T-helper 2 cell treated with Interferon-gamma antibody and Interleukin-4, amounts not matched to agents 5 μg/mL and 100 μg/mL, for 36 hours (primary cell): Measurements from ENCODE around the gene MTHFD2L.

Experiments used
- DNase-seq: peaks from one replicate; pipeline ENCODE4 v3.0.0; 2021; ENCODE audit warnings: low spot score
- H3K27ac Mint-ChIP-seq: one replicate; pipeline ENCODE4 v1.8.0; 2021; ENCODE audit warnings: mild to moderate bottlenecking, mixed read lengths
- H3K27me3 Mint-ChIP-seq: one replicate; pipeline ENCODE4 v1.8.0; 2021; ENCODE audit warnings: low read depth, mixed read lengths
- H3K36me3 Mint-ChIP-seq: one replicate; pipeline ENCODE4 v1.8.0; 2021; ENCODE audit warnings: low read depth, mixed read lengths
- H3K4me1 Mint-ChIP-seq: one replicate; pipeline ENCODE4 v1.8.0; 2021; ENCODE audit warnings: low read depth, mixed read lengths
- H3K4me3 Mint-ChIP-seq: one replicate; pipeline ENCODE4 v1.8.0; 2022; ENCODE audit warnings: mild to moderate bottlenecking, moderate library complexity, mixed read lengths
- H3K9me3 Mint-ChIP-seq: one replicate; pipeline ENCODE4 v1.8.0; 2021; ENCODE audit warnings: mixed read lengths

MTHFD2L gene

DNA sequence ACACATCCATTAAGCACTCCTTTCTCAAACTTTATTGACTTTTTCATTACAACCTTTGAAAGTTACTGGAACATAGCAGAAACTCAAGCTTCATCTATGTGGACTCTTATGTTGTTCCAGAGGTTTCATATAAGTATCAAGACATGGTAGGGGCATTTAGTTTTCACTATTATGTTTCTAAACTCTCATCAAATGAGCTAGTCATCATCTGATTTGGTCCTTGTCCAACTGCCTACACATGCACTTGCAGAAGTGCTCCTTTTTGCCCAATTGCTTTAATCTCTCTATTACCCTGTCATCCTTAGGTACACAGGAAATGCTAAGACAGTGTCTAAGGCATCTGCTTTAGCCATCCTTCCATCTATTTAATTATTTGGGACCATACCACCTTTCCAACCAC, 108.2 kb downstream of the MTHFD2L start:
- Mint-ChIP-seq H3K27ac (no peak overlapping the region), H3K4me1 (peaks cover 5% of the 10 kb centered on the region), H3K36me3 (no peaks in the 10 kb centered on the region), H3K27me3 (no peaks in the 10 kb centered on the region), H3K4me3 (no peak overlapping the region), H3K9me3 (no peaks in the 10 kb centered on the region)
- DNase-seq, result no peak

DNA sequence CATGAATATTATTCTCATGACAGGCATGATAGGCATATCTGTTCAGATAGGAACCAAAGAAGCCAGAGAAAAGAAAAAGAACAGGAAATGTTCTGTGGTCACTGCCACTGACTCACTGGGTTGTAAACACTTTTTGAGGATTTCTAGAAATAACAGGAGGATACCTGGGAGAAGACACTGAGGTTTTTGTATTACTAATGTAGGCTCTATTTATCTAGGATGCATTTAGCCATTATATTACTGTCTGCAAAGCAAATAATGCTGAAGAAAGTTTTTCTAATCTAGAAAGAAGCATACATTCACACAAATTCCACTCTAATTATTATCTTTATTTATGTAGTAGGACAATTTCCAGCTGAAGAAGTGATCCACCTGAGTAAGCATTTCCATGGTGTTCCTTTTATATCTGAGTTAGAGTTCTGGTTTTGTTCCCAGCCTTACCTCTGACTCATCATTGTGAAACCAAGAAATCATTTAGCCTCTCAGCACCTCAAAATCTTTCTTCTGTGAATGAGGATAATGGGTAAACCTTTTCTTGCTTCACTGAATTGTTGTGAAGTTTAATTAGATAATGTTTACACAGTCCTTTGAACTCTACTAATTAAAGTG, 110.2 kb downstream of the MTHFD2L start:
- H3K27me3 Mint-ChIP-seq, result no peaks in the 10 kb centered on the region
- peaks cover 5% of the 10 kb centered on the region for H3K4me1 Mint-ChIP-seq
- DNase-seq, result no peak
- H3K27ac Mint-ChIP-seq, result no peak overlapping the region
- H3K9me3 Mint-ChIP-seq, result no peaks in the 10 kb centered on the region
- no peak overlapping the region for H3K4me3 Mint-ChIP-seq
- H3K36me3 Mint-ChIP-seq, result no peaks in the 10 kb centered on the region

DNA sequence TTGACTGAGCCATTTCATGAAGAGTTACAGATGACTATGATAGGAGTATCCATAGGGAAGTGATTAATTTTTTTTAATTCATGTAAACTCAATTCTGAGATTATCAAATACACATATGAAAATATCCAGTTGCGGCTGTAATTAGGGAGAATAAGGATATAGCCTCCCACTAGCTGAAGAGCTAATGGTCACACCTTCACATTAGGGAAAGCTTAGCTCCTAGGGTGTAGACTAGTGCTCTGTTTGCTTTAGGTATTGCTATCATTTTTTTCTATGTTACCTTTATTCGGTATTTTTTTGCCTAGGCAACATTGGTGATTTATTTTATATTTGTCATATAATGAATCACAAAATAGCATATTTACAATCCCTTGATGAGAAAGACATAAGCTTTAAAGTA, 110.7 kb downstream of the MTHFD2L start:
- peaks cover 5% of the 10 kb centered on the region for H3K4me1 Mint-ChIP-seq
- no peaks in the 10 kb centered on the region for H3K9me3 Mint-ChIP-seq
- H3K4me3 Mint-ChIP-seq, result no peak overlapping the region
- no peaks in the 10 kb centered on the region for H3K27me3 Mint-ChIP-seq
- H3K27ac Mint-ChIP-seq, result no peak overlapping the region
- H3K36me3 Mint-ChIP-seq, result no peaks in the 10 kb centered on the region
- no peak for DNase-seq

DNA sequence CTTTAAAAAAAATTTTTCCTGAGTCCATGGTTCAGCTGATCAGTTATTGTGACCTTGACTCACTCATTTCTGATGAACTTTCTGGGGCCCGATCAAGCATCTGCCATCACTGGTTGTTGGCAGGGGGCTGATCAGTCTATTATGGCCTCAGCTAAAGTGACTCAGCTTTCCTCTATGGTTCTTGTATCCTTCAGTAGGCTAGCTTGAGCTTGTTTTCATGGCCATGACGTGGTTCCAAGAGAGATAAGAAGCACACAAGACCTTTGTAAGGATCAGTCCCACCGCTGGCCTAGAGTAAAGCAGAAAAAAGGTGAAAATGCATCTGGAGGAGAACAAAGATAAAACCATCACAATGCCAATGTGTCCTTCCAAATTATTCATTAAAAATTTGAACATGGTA, 120.6 kb downstream of the MTHFD2L start:
- H3K4me3 Mint-ChIP-seq, result no peak overlapping the region
- H3K36me3 Mint-ChIP-seq, result no peaks in the 10 kb centered on the region

DNA sequence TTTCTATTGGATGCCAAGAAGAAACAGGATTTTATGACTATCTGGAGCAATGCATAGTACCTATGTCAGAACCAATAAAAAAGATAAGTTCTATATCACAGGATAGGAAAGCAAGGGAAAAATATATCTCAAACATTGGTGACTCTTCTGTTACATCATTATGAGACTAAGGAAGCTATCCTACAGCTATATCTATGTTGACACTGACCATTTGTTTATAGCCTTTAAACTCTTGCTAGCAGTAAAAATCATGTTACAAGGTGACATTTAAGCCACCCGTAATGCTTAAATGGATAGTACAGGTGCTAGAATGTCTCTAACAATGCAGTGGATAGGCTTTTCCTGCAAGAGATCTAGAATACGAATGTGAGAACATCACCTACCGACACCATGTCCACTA, 121.8 kb downstream of the MTHFD2L start:
- DNase-seq, result no peak
- H3K27me3 Mint-ChIP-seq, result no peaks in the 10 kb centered on the region
- H3K36me3 Mint-ChIP-seq, result no peaks in the 10 kb centered on the region
- no peak overlapping the region for H3K4me3 Mint-ChIP-seq
- no peaks in the 10 kb centered on the region for H3K9me3 Mint-ChIP-seq
- no peaks in the 10 kb centered on the region for H3K4me1 Mint-ChIP-seq
- no peak overlapping the region for H3K27ac Mint-ChIP-seq

More for the DNA sequence above, 120.6 kb downstream of the MTHFD2L start:
- Mint-ChIP-seq H3K27me3 (no peaks in the 10 kb centered on the region), H3K4me1 (no peaks in the 10 kb centered on the region), H3K27ac (no peak overlapping the region), H3K9me3 (no peaks in the 10 kb centered on the region)
- no peak for DNase-seq

DNA sequence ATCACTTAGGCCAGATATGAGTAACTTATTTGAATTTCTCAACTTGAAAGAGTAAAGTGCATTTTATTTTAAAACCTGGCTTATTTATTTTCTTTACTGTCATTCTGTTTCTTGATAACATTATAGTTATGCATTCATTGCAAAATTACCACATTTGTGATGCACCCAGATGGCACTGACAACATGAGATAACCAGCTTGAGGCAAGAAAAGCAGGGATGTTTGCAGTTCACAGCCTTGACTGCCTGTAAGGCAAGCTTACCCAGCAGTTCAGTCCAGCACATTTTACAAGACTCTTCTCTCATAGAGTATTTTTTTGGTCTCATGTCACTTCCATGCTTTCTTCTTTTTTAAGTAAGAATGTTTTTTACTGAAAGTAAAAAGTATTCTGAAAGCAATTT, 125.0 kb downstream of the MTHFD2L start:
- H3K4me1 Mint-ChIP-seq, result no peaks in the 10 kb centered on the region
- no peaks in the 10 kb centered on the region for H3K9me3 Mint-ChIP-seq
- no peak overlapping the region for H3K27ac Mint-ChIP-seq
- H3K4me3 Mint-ChIP-seq, result no peak overlapping the region
- DNase-seq, result no peak
- H3K27me3 Mint-ChIP-seq, result no peaks in the 10 kb centered on the region
- no peaks in the 10 kb centered on the region for H3K36me3 Mint-ChIP-seq

DNA sequence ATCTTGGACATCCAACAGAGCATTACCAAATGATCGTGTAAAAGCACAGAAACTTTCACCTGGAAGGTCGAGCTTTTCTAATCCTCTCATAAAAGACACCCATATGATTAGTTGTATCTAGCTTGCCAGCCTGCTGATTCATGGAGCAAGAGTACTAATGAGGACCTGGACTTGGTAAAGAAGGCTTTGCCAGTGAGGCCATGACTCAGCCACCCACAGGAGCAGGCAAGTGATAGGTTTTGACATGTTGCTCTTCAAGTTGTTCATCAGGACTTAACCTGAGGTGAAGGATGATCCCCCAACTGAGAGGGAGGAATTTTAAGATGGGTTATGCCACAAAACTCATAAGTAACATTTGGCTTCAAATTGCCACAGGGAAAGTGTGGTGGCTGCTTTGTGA, 125.7 kb downstream of the MTHFD2L start:
- H3K36me3 Mint-ChIP-seq, result no peaks in the 10 kb centered on the region
- H3K4me1 Mint-ChIP-seq, result no peaks in the 10 kb centered on the region
- DNase-seq, result no peak
- no peaks in the 10 kb centered on the region for H3K9me3 Mint-ChIP-seq
- no peak overlapping the region for H3K4me3 Mint-ChIP-seq
- no peak overlapping the region for H3K27ac Mint-ChIP-seq
- H3K27me3 Mint-ChIP-seq, result no peaks in the 10 kb centered on the region

DNA sequence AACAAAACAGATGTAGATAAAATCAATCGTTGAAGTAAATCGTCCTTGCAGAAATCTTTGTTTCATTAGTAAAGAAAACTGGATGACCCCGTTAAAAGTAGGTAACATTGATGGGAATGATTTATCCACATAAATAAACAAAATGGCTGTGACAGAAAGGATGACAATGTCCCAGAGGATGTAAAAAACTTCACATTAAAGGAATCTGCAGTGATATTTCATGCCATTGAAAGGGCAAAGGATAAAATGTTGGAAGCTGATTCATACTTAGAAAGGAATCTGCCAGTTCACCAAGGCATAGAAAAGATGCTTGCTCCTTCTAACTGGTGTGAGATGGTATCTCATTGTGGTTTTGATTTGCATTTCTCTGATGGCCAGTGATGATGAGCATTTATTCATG, 126.1 kb downstream of the MTHFD2L start:
- Mint-ChIP-seq H3K4me1 (no peaks in the 10 kb centered on the region), H3K9me3 (no peaks in the 10 kb centered on the region), H3K27ac (no peak overlapping the region), H3K4me3 (no peak overlapping the region), H3K36me3 (no peaks in the 10 kb centered on the region), H3K27me3 (no peaks in the 10 kb centered on the region)
- DNase-seq, result no peak

DNA sequence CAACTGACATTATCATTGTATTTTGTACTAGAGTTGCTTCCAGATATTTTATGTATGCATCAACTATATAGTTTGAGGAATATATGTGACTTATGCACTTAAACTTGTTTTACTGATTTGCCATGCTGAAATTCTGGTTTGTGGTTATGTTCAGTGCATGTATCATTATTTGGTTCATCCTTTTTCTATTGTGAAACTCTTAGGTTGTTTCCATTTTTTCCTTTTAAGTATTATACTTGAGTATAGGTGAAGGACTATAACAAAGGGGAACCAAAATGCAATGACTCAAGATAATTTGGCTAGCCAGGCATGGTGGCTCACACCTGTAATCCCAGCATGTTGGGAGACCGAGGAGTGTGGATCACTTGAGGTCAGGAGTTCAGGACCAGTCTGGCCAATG, 129.2 kb downstream of the MTHFD2L start:
- H3K27ac Mint-ChIP-seq, result no peak overlapping the region
- H3K4me3 Mint-ChIP-seq, result no peak overlapping the region
- H3K36me3 Mint-ChIP-seq, result no peaks in the 10 kb centered on the region
- no peaks in the 10 kb centered on the region for H3K27me3 Mint-ChIP-seq
- no peak for DNase-seq
- H3K4me1 Mint-ChIP-seq, result no peaks in the 10 kb centered on the region
- no peaks in the 10 kb centered on the region for H3K9me3 Mint-ChIP-seq

DNA sequence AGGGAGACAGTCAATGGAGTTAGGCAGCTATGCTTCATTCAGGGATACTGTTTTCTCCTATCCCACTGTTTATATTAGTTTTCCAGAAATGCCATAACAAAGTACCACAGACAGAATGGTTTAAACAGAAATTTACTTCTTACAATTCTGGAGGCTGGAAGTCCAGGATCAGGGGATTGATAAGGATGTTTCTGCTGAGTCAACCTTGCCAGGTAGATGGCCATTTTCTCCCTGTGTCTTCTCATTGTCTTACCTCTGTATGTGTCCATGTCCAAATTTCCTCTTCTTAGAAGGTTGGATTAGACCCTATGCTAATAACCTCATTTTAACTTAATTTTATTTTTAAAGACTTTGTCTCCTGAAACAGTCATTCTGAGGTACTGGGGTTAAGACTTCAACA, 129.9 kb downstream of the MTHFD2L start:
- no peaks in the 10 kb centered on the region for H3K36me3 Mint-ChIP-seq
- no peak overlapping the region for H3K27ac Mint-ChIP-seq
- no peaks in the 10 kb centered on the region for H3K9me3 Mint-ChIP-seq
- H3K4me1 Mint-ChIP-seq, result no peaks in the 10 kb centered on the region
- H3K4me3 Mint-ChIP-seq, result no peak overlapping the region
- no peak for DNase-seq
- H3K27me3 Mint-ChIP-seq, result no peaks in the 10 kb centered on the region

DNA sequence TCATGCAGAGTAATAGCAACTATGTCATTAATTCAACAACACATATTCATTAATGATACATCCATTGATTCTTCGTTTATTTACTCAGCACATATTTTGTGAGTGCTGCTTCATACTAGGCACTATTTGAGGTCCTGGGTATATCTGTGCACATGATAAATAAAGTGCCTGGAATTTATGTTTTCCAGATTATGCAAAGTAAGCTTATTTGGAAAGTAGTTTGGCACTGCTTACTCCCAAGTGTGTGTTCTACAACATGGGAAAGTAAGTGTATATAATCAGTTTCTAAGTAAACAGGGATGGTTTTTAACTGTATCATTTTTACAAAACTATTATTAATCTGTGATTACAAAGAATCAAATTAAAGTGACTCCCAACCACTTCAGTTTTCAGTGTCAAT, 133.6 kb downstream of the MTHFD2L start:
- Mint-ChIP-seq H3K27me3 (no peaks in the 10 kb centered on the region), H3K4me3 (no peak overlapping the region), H3K36me3 (no peaks in the 10 kb centered on the region), H3K4me1 (no peaks in the 10 kb centered on the region), H3K9me3 (no peaks in the 10 kb centered on the region), H3K27ac (no peak overlapping the region)
- DNase-seq, result no peak

DNA sequence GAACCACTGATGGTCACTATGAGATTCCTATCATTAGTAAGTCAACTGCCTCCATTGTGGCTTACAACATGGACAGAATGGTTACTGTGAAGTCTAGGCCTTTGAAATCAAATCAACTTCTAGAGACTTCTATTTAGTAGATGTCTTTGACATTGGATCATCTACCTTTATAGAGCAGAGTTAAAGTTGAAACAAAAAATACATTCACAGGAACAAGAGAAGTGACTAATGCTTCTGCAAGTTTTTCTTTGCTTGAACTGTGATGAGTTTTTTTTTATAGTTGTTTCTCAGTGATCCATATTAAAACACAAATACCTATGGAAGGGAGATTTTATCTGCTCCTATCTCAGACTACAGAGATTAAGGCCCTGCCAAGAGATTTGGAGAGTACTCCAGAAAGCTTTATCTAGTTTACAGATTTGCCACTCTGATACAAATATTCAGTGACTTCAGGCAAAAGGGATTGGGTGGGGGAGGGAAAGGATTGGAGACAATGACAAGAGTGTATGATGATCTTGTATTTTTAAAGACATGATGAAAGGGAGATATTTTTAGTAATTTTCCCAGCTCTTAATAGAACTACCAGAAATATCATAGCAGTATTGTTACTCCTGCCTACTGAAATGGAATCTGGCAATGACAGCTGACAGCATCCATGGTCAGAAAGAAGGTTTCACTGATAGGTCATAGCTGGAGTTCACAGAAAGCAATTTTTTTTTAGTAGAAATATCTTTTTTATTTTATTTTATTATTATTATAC, 134.4 kb downstream of the MTHFD2L start:
- Mint-ChIP-seq H3K9me3 (no peaks in the 10 kb centered on the region), H3K4me3 (no peak overlapping the region), H3K27ac (no peak overlapping the region), H3K36me3 (no peaks in the 10 kb centered on the region), H3K27me3 (no peaks in the 10 kb centered on the region), H3K4me1 (no peaks in the 10 kb centered on the region)
- no peak for DNase-seq

DNA sequence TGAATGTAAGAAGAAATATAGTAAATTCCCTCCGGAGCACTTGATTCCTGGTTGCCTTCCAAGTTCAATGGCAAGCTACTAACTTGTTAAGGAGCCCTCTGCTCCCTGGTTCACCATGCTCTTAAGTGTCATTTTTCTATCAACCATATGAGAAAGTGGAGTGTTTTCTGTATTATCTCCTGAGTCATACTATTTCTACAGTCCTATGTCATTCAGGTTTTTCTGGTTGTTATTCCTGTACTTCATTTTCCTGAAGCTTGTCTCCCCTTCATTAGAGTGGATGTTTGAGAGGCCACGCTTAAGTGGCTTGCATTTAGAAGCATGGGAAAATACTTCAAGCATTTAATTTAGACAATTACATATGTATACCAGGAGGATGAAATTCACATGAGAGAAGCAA, 135.6 kb downstream of the MTHFD2L start:
- Mint-ChIP-seq H3K27ac (no peak overlapping the region), H3K36me3 (no peaks in the 10 kb centered on the region), H3K4me1 (no peaks in the 10 kb centered on the region), H3K4me3 (no peak overlapping the region), H3K27me3 (no peaks in the 10 kb centered on the region), H3K9me3 (no peaks in the 10 kb centered on the region)
- no peak for DNase-seq

DNA sequence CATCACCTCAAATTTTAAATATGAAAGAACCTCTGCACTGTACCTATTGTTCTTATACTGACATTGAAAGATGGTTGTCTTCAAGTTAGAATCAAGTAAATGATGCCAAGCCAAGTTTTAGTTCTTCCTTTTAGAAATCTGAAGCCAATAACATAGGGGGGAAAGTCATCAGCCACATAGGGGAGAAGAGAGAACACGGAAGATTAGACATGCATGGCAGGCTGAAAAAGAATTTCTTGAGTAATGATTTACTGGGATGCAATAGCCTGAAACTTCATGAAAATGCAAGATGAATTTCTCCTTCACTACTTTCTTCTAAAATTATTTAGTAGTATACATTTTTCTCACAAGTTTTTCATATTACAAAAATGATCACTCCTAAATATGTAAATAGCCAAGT, 136.8 kb downstream of the MTHFD2L start:
- H3K27me3 Mint-ChIP-seq, result no peaks in the 10 kb centered on the region
- no peak overlapping the region for H3K27ac Mint-ChIP-seq
- H3K4me3 Mint-ChIP-seq, result no peak overlapping the region
- no peaks in the 10 kb centered on the region for H3K4me1 Mint-ChIP-seq
- no peak for DNase-seq
- H3K9me3 Mint-ChIP-seq, result no peaks in the 10 kb centered on the region
- no peaks in the 10 kb centered on the region for H3K36me3 Mint-ChIP-seq

DNA sequence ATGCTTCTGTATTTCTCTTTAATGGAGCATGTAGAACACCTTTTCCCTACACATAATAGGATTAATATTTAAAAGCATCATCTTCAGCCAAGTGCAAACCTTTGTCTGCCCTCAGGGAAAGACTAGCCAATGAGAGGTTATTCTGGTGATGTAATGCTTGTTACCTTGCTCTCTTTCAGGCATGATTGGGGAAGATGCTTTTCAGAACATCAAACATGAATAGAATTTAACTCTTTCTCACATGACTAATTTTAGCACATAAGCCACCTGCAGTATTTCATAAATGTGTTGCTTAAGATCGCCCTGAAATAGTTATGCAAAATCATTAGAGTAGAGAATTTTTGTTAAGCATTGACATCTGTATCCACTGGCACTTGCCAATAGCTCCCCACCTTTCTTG, 139.6 kb downstream of the MTHFD2L start:
- Mint-ChIP-seq H3K36me3 (no peaks in the 10 kb centered on the region), H3K4me1 (no peaks in the 10 kb centered on the region), H3K4me3 (no peak overlapping the region), H3K27me3 (no peaks in the 10 kb centered on the region), H3K9me3 (no peaks in the 10 kb centered on the region), H3K27ac (no peak overlapping the region)
- no peak for DNase-seq
